Esophagus muscularis mucosa (tissue), 2 donors: ENCODE measurements around the gene IMPA2.

Source experiments
- POLR2A ChIP-seq: fragments of 450-650 bp; IDR thresholded peaks from one replicate; pipeline ENCODE4 v1.6.1; 2017; ENCODE audit warnings: antibody characterized with exemption, moderate library complexity, mild to moderate bottlenecking, low read depth
- POLR2AphosphoS5 ChIP-seq, 2 donors: sonication (generic); formaldehyde crosslinking; IDR thresholded peaks; one replicate each; pipeline ENCODE4 v1.6.1; 2017; ENCODE audit warnings: antibody characterized with exemption in 2 of 2

GRCh38 chr18:12056884-12057402, 75.6 kb downstream of the IMPA2 start:
- TF ChIP-seq POLR2A = no peak
- TF ChIP-seq POLR2AphosphoS5 (IDR thresholded peaks at IDR 0.05) = no peak
